Type B pancreatic cell (in vitro differentiated cells): ENCODE measurements around the gene SDR39U1. TPM values are rescaled to one million over a fixed set of nuclear protein-coding genes. Genes with fewer than 3 reads are reported as not detected.
A peak's percentile ranks its signal among the peaks of the same experiment; 100 is the strongest.

Experiments used
- DNase-seq: peaks from one replicate; pipeline ENCODE4 v3.0.0; 2021; ENCODE audit warnings: mixed read lengths; ENCODE audit not compliant: unreplicated experiment; ENCODE audit errors: extremely low spot score
- H3K27ac Mint-ChIP-seq: 2 replicates; pipeline ENCODE4 v1.8.0; 2021; ENCODE audit warnings: mild to moderate bottlenecking, mixed read lengths
- H3K27me3 Mint-ChIP-seq: 2 replicates; pipeline ENCODE4 v1.8.0; 2021; ENCODE audit warnings: mixed read lengths
- H3K36me3 Mint-ChIP-seq: 2 replicates; pipeline ENCODE4 v1.8.0; 2021; ENCODE audit warnings: mixed read lengths
- H3K4me1 Mint-ChIP-seq: one replicate; pipeline ENCODE4 v1.8.0; 2021; ENCODE audit warnings: mixed read lengths; ENCODE audit not compliant: unreplicated experiment
- H3K4me3 Mint-ChIP-seq: 2 replicates; pipeline ENCODE4 v1.8.0; 2021; ENCODE audit warnings: mild to moderate bottlenecking, mixed read lengths
- H3K9me3 Mint-ChIP-seq: 2 replicates; pipeline ENCODE4 v1.8.0; 2021; ENCODE audit warnings: mixed read lengths
- total RNA-seq: library from RNA; stranded (reverse); gene quantifications from 2 replicates; pipeline ENCODE4 v1.2.1, GENCODE V29; 2021; ENCODE audit warnings: low replicate concordance
- TF ChIP-seq, protein P1 (sequence below): fragments of 200-600 bp; sonication (generic); conservative IDR thresholded peaks from 2 replicates; pipeline ENCODE4 v1.5.0; 2021; ENCODE audit warnings: antibody characterized with exemption, mild to moderate bottlenecking

Gene SDR39U1
- total RNA-seq, 1 donor from 2014 or later = 62.1 TPM

GRCh38 chr14:24416254-24416931, 26.2 kb downstream of the SDR39U1 start:
- no peaks in the 10 kb centered on the region for H3K27me3 Mint-ChIP-seq
- no peaks in the 10 kb centered on the region for H3K4me1 Mint-ChIP-seq
- no peak overlapping the region for H3K4me3 Mint-ChIP-seq
- H3K36me3 Mint-ChIP-seq = peaks cover 12% of the 10 kb centered on the region
- no peaks in the 10 kb centered on the region for H3K9me3 Mint-ChIP-seq
- TF ChIP-seq, protein P1, sequence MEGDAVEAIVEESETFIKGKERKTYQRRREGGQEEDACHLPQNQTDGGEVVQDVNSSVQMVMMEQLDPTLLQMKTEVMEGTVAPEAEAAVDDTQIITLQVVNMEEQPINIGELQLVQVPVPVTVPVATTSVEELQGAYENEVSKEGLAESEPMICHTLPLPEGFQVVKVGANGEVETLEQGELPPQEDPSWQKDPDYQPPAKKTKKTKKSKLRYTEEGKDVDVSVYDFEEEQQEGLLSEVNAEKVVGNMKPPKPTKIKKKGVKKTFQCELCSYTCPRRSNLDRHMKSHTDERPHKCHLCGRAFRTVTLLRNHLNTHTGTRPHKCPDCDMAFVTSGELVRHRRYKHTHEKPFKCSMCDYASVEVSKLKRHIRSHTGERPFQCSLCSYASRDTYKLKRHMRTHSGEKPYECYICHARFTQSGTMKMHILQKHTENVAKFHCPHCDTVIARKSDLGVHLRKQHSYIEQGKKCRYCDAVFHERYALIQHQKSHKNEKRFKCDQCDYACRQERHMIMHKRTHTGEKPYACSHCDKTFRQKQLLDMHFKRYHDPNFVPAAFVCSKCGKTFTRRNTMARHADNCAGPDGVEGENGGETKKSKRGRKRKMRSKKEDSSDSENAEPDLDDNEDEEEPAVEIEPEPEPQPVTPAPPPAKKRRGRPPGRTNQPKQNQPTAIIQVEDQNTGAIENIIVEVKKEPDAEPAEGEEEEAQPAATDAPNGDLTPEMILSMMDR = no peak
- peak; percentile 64 for DNase-seq
- no peak overlapping the region for H3K27ac Mint-ChIP-seq

GRCh38 chr14:24415421-24416253, 26.9 kb downstream of the SDR39U1 start:
- no peaks in the 10 kb centered on the region for H3K4me1 Mint-ChIP-seq

GRCh38 chr14:24414732-24415420, 27.7 kb downstream of the SDR39U1 start:
- H3K36me3 Mint-ChIP-seq = peaks cover 12% of the 10 kb centered on the region
- DNase-seq = no peak
- H3K9me3 Mint-ChIP-seq = no peaks in the 10 kb centered on the region
- H3K27me3 Mint-ChIP-seq = no peaks in the 10 kb centered on the region
- no peak overlapping the region for H3K4me3 Mint-ChIP-seq
- H3K4me1 Mint-ChIP-seq = no peaks in the 10 kb centered on the region
- TF ChIP-seq, protein P1 = no peak
- H3K27ac Mint-ChIP-seq = no peak overlapping the region

More at GRCh38 chr14:24415421-24416253, 26.9 kb downstream of the SDR39U1 start:
- H3K36me3 Mint-ChIP-seq = peaks cover 12% of the 10 kb centered on the region
- no peaks in the 10 kb centered on the region for H3K27me3 Mint-ChIP-seq
- TF ChIP-seq, protein P1 = no peak
- H3K9me3 Mint-ChIP-seq = no peaks in the 10 kb centered on the region
- H3K27ac Mint-ChIP-seq = no peak overlapping the region
- H3K4me3 Mint-ChIP-seq = no peak overlapping the region
- DNase-seq = no peak

- no peaks in the 10 kb centered on the region for H3K27me3 Mint-ChIP-seq
Observed at GRCh38 chr14:24414077-24414476, 28.5 kb downstream of the SDR39U1 start.

More at GRCh38 chr14:24414077-24414476, 28.5 kb downstream of the SDR39U1 start:
- Mint-ChIP-seq H3K27ac (no peak overlapping the region), H3K4me3 (no peak overlapping the region), H3K4me1 (no peaks in the 10 kb centered on the region), H3K9me3 (no peaks in the 10 kb centered on the region), H3K36me3 (peaks cover 12% of the 10 kb centered on the region)
- TF ChIP-seq, protein P1 = no peak
- DNase-seq = no peak
